AG10803 (cell line): Measurements from ENCODE around the gene LTBP3.
A peak's percentile ranks its signal among the peaks of the same experiment; 100 is the strongest.

ENCODE experiments used
- DNase-seq: peaks from one replicate; pipeline ENCODE4 v3.0.0; 2010; ENCODE audit warnings: low read depth
- H3K4me3 ChIP-seq: 2 replicates; pipeline ENCODE4 v1.5.1; 2011; ENCODE audit warnings: mild to moderate bottlenecking, low read length, control low read depth
- TF ChIP-seq, protein P1 (sequence below): conservative IDR thresholded peaks from 2 replicates; pipeline ENCODE4 v1.5.1; 2011; ENCODE audit warnings: mild to moderate bottlenecking, low read length, control low read depth, inconsistent platforms

Gene LTBP3

DNA sequence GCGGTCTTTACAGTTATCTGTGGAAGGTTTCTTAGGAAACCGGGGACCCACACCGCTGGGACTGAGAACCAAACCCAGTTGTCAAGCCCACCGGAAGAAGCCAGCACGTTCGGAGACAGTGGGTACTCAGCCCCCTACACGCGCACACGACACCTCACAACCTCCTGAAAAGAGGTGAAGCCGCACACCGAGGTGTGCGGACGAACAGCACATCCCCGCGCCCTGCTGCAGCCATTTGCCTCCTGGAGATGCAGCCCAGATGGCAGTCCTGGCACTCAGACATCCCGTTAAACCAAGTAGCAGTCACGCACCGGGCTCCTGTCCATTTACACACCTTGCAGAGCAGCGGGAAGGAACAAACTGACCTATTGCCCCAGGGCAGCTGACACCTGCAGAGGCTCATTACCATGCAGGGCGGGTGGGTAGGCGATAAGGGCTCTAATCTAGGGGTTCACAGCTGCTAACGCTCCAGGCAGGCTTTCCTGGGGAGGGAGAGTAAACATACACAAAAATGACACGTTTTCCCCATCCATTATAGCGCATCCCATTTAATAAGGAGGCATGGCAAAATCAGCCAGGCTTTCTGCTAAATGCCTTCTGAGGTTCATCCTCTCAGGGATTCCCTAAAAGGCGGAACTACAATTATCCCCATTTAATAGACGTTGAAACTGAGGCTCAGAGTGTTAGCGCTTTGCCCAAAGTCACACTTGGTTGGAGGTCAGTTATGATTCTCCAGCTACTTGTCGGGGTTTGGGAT, 16.8 kb upstream of the LTBP3 start:
- TF ChIP-seq, protein P1, sequence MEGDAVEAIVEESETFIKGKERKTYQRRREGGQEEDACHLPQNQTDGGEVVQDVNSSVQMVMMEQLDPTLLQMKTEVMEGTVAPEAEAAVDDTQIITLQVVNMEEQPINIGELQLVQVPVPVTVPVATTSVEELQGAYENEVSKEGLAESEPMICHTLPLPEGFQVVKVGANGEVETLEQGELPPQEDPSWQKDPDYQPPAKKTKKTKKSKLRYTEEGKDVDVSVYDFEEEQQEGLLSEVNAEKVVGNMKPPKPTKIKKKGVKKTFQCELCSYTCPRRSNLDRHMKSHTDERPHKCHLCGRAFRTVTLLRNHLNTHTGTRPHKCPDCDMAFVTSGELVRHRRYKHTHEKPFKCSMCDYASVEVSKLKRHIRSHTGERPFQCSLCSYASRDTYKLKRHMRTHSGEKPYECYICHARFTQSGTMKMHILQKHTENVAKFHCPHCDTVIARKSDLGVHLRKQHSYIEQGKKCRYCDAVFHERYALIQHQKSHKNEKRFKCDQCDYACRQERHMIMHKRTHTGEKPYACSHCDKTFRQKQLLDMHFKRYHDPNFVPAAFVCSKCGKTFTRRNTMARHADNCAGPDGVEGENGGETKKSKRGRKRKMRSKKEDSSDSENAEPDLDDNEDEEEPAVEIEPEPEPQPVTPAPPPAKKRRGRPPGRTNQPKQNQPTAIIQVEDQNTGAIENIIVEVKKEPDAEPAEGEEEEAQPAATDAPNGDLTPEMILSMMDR = no peak
- DNase-seq = no peak

DNA sequence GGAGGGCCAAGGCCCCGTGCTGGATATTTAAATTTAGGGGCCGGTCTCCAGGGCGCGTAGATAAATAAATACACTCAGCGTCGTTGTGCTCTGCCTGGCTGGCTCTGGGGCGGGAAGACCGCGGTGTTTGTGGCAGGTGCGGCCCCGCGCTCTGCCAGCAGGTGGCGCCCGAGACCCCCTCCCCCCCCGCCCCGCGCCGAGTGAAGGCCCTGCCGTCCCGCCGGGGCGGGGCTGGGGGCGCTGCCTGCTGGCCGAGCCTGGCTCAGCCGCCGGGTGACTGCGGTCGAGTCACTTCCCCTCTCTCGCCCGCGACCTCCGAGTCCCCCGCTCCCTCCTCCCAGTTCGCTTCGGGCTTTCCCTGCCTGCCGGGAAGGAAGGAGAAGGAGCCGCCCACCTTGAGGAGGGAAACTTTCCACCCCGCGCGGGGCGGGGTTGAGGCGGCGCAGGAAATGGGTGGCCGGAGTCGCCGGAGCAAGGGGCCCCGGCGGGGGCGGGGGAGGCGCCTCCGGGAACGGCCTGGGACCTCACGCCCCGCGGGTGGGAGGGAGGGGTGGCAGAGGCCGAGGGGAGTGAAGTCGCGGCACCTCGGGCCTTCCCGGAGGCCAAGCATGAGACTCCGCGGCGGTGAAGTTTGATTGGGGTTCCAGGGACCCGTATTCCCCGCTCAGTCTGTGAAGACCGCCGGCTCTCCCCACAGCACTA, 16.1 kb upstream of the LTBP3 start:
- DNase-seq = peak; percentile 94
- TF ChIP-seq, protein P1 = peak; percentile 54
- H3K4me3 ChIP-seq = peak overlapping the region; percentile 96

More for the DNA sequence above, 16.8 kb upstream of the LTBP3 start:
- peak overlapping the region; percentile 63 for H3K4me3 ChIP-seq

DNA sequence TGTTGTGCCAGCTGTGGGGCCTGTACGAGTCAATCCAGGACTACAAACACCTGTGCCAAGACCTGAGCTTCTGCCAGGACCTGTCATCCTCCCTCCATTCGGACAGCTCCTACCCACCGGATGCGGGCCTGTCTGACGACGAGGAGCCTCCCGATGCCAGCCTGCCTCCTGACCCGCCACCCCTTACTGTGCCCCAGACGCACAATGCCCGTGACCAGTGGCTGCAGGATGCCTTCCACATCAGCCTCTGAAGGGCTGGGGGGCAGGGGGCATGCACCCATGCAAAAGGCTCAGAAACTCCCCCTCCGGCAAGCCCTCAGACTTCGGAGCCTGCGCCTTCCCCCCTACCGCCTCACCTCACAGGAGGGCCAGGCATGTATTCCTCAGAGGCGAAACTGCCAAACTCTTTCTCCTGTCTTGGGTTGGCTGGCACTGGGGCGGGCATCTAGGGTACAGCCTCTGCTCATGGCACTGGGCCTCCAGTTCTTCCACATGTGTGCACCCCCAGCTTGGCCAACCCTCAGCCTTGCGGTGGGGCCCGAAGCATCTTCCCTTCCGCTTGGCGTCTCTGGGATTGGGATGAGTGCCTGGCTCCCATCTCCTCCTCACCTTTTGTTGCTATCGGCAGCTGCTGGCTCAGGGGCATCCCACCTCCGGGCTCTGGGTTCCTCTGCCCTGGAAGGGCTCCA, 15.4 kb upstream of the LTBP3 start:
- H3K4me3 ChIP-seq = peak overlapping the region; percentile 96
- TF ChIP-seq, protein P1 = no peak
- no peak for DNase-seq

DNA sequence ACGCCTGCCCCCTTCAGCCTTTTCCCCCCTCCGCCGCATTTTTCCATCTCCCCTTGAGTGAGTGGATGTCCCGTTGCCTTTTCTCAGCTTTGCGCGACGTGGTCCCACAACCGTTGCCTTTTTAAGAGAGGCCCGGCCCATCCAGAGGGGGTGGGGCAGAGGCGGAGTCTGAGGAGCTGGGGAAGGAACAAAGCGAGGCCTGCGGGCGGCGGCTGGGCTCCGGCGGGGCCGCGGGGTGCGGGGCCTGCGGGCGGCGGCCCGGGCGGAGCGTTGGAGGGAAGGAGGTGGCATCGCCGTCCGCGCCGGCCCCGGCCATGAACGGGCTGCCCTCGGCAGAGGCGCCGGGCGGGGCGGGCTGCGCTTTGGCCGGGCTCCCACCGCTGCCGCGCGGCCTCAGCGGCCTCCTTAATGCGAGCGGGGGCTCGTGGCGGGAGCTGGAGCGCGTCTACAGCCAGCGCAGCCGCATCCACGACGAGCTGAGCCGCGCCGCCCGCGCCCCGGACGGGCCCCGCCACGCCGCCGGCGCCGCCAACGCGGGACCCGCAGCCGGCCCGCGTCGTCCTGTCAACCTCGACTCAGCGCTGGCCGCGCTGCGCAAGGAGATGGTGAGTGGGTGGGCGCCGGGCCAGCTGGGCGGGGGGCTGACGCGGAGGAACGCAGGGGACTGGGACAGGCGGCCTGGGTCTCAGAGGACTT, 14.3 kb upstream of the LTBP3 start, which contains the start of gene FAM89B:
TSS of gene FAM89B (plus strand) at position 183 of the 696 bp plus-strand sequence. CDS start at position 315, 132 bp downstream.
- H3K4me3 ChIP-seq = peak within 1 kb of the TSS; percentile 96
- TF ChIP-seq, protein P1 = no peak
- DNase-seq = peak; percentile 80

DNA sequence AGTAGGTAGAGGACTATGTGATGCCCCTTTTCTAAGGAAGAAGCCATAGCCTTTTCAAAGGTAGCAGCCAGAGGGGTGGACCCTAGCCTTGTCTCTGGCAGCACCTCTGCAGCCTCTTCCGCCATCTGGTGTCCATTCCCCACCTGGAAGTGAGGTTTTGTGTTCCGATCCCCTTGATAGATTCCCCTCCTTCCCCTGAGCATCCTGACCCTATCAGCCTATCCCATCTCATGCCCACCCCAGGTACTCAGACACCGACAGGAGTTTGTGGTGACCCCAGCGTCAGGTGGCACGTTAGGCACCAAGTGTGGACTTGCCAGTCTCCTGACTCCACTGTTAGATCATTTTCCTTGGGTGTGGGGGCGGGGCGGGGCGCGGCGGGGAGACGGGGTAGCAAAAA, 13.8 kb upstream of the LTBP3 start:
- H3K4me3 ChIP-seq = peak overlapping the region; percentile 96
- TF ChIP-seq, protein P1 = peak; percentile 40
- no peak for DNase-seq

DNA sequence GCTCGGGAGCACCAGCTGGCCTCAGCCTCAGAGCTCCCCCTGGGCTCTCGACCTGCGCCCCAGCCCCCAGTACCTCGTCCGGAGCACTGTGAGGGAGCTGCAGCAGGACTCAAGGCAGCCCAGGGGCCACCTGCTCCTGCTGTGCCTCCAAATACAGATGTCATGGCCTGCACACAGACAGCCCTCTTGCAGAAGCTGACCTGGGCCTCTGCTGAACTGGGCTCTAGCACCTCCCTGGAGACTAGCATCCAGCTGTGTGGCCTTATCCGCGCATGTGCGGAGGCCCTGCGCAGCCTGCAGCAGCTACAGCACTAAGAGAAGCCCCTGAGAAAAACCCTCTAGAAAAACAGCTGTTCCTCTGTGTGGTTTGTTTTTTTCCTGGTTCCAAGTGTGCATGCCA, 13.3 kb upstream of the LTBP3 start:
- TF ChIP-seq, protein P1 = no peak
- no peak for DNase-seq
- peak overlapping the region; percentile 96 for H3K4me3 ChIP-seq
